Fibroblast of villous mesenchyme (primary cell): Measurements from ENCODE around the gene HSPA2. TPM values are rescaled to one million over a fixed set of nuclear protein-coding genes. Genes with fewer than 3 reads are reported as not detected.

ENCODE experiments used
- DNase-seq: peaks from one replicate; pipeline ENCODE4 v3.0.0-alpha.2; 2010; ENCODE audit warnings: low read depth
- H3K4me3 ChIP-seq: 2 replicates; pipeline ENCODE4 v1.5.1; 2011; ENCODE audit warnings: low read depth, mild to moderate bottlenecking, low read length
- total RNA-seq: library from RNA; depleted of rRNA; stranded (reverse); fragments of >200 nt; gene quantifications from 2 replicates; pipeline ENCODE4 v1.2.3, GENCODE V29; 2012
- TF ChIP-seq, protein P1 (sequence below): IDR thresholded peaks from 2 replicates; pipeline ENCODE4 v1.5.1; 2012; ENCODE audit warnings: low read depth, mild to moderate bottlenecking, low read length; ENCODE audit not compliant: insufficient read depth

HSPA2 gene
- total RNA-seq, 1 donor, result 165 TPM

DNA sequence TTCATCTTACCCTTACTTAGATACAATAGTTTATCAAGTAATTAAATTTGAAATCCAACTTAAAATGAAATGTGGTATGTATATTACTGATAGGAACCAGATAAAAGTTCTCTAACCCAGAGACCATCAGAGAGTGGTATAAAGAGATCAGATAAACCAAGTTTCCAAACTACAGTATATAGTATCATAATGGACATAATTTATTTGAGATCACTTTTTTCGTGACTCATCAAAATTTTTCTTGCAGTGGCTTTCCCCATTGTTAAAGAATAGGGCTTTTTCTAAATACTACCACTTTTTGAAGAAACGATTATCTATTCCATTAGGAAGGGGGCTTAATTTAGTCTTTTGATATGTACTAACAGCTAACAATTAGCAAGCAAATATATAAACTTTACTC lies 15.2 kb upstream of the HSPA2 start:
- H3K4me3 ChIP-seq, result no peak overlapping the region
- TF ChIP-seq, protein P1, sequence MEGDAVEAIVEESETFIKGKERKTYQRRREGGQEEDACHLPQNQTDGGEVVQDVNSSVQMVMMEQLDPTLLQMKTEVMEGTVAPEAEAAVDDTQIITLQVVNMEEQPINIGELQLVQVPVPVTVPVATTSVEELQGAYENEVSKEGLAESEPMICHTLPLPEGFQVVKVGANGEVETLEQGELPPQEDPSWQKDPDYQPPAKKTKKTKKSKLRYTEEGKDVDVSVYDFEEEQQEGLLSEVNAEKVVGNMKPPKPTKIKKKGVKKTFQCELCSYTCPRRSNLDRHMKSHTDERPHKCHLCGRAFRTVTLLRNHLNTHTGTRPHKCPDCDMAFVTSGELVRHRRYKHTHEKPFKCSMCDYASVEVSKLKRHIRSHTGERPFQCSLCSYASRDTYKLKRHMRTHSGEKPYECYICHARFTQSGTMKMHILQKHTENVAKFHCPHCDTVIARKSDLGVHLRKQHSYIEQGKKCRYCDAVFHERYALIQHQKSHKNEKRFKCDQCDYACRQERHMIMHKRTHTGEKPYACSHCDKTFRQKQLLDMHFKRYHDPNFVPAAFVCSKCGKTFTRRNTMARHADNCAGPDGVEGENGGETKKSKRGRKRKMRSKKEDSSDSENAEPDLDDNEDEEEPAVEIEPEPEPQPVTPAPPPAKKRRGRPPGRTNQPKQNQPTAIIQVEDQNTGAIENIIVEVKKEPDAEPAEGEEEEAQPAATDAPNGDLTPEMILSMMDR, result no peak
- DNase-seq, result no peak

DNA sequence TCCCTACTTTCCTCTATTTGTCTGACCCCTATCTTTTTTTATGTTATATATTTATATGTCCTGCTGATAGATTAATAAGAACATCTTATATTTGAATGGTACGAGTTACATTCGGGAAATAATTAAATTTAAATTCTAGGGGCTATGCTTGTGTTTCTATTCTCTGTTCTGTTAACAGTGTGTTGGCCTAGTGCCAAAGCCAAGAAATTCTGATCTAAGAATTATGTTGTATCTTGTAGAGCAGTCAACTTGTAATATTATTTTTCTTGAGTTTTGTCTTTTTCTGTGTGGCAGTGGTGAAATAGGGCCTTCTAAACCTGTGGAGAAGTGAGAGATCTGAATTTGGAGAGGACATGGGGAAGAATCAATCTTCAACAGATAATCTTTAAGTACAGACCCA lies 9.0 kb upstream of the HSPA2 start:
- no peak for DNase-seq
- H3K4me3 ChIP-seq, result no peak overlapping the region
- TF ChIP-seq, protein P1, result no peak

DNA sequence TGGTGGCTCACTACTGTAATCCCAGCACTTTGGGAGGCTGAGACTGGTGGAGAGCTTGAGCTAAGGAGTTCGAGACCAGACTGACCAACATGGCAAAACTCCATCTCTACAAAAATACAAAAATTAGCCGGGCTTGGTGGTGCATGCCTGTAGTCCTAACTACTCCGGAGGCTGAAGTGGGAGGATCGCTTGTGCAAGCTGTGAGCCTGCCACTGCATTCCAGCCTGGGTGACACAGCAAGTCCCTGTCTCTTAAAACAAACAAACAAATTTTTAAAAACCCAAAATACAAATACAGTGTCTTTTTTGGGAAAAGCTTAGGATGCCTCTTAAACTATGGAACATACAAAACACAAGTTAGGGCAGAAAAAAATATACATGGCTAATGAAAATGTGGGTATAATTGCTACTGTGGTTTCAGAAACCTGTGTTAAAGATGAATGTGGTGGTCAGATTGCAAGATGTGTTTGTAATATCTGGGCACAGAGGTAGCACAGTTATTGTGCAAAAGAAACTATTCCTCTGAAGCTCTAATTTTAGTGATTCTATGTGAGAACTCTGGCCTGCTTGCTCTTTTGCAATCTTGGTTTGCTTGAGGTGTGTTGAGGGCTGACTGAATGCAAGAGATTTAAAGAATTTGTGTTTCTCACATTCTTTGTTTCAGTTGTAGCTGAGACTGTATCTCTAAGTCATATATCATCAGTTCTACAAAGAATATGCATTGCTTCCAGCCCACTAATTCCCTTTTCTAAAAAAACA lies 3.9 kb upstream of the HSPA2 start:
- DNase-seq, result peak; percentile 72
- TF ChIP-seq, protein P1, result no peak
- H3K4me3 ChIP-seq, result no peak overlapping the region

DNA sequence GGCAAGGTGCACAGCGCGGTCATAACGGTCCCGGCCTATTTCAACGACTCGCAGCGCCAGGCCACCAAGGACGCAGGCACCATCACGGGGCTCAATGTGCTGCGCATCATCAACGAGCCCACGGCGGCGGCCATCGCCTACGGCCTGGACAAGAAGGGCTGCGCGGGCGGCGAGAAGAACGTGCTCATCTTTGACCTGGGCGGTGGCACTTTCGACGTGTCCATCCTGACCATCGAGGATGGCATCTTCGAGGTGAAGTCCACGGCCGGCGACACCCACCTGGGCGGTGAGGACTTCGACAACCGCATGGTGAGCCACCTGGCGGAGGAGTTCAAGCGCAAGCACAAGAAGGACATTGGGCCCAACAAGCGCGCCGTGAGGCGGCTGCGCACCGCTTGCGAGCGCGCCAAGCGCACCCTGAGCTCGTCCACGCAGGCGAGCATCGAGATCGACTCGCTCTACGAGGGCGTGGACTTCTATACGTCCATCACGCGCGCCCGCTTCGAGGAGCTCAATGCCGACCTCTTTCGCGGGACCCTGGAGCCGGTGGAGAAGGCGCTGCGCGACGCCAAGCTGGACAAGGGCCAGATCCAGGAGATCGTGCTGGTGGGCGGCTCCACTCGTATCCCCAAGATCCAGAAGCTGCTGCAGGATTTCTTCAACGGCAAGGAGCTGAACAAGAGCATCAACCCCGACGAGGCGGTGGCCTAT lies 875 bp downstream of the HSPA2 start:
- TF ChIP-seq, protein P1, result no peak

DNA sequence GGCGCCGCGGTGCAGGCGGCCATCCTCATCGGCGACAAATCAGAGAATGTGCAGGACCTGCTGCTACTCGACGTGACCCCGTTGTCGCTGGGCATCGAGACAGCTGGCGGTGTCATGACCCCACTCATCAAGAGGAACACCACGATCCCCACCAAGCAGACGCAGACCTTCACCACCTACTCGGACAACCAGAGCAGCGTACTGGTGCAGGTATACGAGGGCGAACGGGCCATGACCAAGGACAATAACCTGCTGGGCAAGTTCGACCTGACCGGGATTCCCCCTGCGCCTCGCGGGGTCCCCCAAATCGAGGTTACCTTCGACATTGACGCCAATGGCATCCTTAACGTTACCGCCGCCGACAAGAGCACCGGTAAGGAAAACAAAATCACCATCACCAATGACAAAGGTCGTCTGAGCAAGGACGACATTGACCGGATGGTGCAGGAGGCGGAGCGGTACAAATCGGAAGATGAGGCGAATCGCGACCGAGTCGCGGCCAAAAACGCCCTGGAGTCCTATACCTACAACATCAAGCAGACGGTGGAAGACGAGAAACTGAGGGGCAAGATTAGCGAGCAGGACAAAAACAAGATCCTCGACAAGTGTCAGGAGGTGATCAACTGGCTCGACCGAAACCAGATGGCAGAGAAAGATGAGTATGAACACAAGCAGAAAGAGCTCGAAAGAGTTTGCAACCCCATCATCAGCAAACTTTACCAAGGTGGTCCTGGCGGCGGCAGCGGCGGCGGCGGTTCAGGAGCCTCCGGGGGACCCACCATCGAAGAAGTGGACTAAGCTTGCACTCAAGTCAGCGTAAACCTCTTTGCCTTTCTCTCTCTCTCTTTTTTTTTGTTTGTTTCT lies 1.7 kb downstream of the HSPA2 start:
- TF ChIP-seq, protein P1, result no peak
- no peak for DNase-seq
- peak overlapping the region; percentile 85 for H3K4me3 ChIP-seq

More for the DNA sequence above, 875 bp downstream of the HSPA2 start:
- peak; percentile 64 for DNase-seq
- peak overlapping the region; percentile 85 for H3K4me3 ChIP-seq

DNA sequence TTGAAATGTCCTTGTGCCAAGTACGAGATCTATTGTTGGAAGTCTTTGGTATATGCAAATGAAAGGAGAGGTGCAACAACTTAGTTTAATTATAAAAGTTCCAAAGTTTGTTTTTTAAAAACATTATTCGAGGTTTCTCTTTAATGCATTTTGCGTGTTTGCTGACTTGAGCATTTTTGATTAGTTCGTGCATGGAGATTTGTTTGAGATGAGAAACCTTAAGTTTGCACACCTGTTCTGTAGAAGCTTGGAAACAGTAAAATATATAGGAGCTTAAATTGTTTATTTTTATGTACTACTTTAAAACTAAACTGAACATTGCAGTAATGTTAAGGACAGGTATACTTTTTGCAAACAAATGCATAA lies 2.3 kb downstream of the HSPA2 start:
- peak overlapping the region; percentile 85 for H3K4me3 ChIP-seq

More for the DNA sequence above, 2.3 kb downstream of the HSPA2 start:
- TF ChIP-seq, protein P1, result no peak
- no peak for DNase-seq
